Sigmoid colon (tissue), 4 donors: ENCODE data around the gene COL4A3.

Experiments used
- POLR2A ChIP-seq, 2 donors: fragments of 450-650 bp; IDR thresholded peaks; one replicate each; pipeline ENCODE4 v1.6.1; 2016; ENCODE audit warnings: antibody characterized with exemption in 2 of 2, mild to moderate bottlenecking in 2 of 2, moderate library complexity in 2 of 2
- POLR2AphosphoS5 ChIP-seq, 4 donors: sonication (generic); formaldehyde crosslinking; IDR thresholded peaks; one replicate each; pipeline ENCODE4 v1.6.1; 2017; ENCODE audit warnings: antibody characterized with exemption in 4 of 4
- TF ChIP-seq, protein P1 (sequence below), 4 experiments: fragments of 450-650 bp in 3 of 4; fragments of 200-600 bp in 1 of 4; IDR thresholded peaks; one replicate each; pipeline ENCODE4 v1.5.1; 2016 to 2019; ENCODE audit warnings: antibody characterized with exemption in 4 of 4, mild to moderate bottlenecking in 3 of 4, moderate library complexity in 2 of 4

DNA sequence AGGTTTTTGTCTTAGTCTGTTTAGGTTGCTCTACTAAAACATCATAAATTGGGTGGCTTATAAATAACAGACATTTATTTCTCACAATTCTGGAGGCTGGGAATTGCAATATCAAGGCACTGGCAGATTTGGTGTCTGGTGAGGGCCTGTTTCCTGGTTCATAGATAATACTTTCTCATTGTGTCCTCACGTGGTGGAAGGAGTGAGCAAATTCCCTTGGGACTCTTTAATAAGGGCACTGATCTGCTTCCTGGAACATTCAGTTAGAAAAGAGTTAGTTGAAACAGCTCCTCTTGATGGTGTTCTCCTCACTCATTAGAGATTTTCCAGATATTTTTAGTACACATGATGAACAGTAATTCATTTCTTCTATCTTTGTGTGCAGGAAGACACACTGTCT is 22.3 kb downstream of the COL4A3 start:
- TF ChIP-seq, protein P1, sequence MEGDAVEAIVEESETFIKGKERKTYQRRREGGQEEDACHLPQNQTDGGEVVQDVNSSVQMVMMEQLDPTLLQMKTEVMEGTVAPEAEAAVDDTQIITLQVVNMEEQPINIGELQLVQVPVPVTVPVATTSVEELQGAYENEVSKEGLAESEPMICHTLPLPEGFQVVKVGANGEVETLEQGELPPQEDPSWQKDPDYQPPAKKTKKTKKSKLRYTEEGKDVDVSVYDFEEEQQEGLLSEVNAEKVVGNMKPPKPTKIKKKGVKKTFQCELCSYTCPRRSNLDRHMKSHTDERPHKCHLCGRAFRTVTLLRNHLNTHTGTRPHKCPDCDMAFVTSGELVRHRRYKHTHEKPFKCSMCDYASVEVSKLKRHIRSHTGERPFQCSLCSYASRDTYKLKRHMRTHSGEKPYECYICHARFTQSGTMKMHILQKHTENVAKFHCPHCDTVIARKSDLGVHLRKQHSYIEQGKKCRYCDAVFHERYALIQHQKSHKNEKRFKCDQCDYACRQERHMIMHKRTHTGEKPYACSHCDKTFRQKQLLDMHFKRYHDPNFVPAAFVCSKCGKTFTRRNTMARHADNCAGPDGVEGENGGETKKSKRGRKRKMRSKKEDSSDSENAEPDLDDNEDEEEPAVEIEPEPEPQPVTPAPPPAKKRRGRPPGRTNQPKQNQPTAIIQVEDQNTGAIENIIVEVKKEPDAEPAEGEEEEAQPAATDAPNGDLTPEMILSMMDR (IDR thresholded peaks at IDR 0.05) = no peak
- TF ChIP-seq POLR2AphosphoS5 (IDR thresholded peaks at IDR 0.05) (no peak), POLR2A (IDR thresholded peaks at IDR 0.05) (no peak)
